ENCODE data around the gene KRTAP10-9.

- TF ChIP-seq CTCF (conservative IDR thresholded peaks at IDR 0.05), result no peak
- TF ChIP-seq ZFX (IDR thresholded peaks at IDR 0.05), result no peak
Observed at GRCh38 chr21:44671911-44672310, 45.0 kb downstream of the KRTAP10-9 start.
